TTC549 (cell line): Measurements from ENCODE around the gene EML6.
"Not testable (repeated sequence)": the region's sequence is repeated elsewhere in the genome, so short reads cannot be mapped to it uniquely, and the experiment has no call there.

ENCODE experiments used
- FAIRE-seq: peaks from 2 replicates; lab custom pipeline; 2012; peaks lifted over from hg19 to GRCh38; lab: Jason Lieb, UNC

EML6 gene

DNA sequence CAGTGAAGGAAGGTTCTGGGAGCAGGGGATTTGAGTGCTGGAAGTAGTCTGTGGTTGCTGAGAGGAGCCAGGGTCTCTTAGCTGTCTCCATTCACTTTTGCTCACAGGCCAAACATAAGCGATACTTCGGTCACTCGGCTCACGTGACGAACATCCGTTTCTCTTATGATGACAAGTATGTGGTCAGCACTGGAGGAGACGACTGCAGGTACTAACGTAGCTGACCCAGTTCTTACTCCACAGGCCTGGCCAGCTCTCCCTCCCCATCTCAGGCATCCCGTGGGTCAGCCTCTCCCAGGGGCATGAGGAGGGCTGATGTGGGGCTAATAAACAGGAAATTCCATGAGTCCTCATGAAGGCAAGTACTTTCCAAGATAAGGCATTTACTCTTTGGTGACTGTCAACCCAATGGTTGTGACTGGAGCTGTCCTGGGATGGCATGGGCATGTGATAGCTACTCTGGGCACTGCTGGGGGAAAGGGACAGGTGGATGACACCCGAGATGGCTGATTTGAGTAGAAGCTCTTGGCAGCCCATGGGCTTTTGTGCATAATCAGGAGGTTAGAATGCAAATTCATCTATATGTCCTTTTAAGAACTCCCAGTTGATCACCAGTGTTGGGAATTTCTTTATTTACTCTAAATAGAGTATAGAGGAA lies 245.2 kb downstream of the EML6 start:
- no peak for FAIRE-seq

- FAIRE-seq, result no peak
Measured at GRCh38 chr2:54969295-54969939, 246.0 kb downstream of the EML6 start.

GRCh38 chr2:54969940-54970338 lies 246.5 kb downstream of the EML6 start:
- FAIRE-seq, result no peak

DNA sequence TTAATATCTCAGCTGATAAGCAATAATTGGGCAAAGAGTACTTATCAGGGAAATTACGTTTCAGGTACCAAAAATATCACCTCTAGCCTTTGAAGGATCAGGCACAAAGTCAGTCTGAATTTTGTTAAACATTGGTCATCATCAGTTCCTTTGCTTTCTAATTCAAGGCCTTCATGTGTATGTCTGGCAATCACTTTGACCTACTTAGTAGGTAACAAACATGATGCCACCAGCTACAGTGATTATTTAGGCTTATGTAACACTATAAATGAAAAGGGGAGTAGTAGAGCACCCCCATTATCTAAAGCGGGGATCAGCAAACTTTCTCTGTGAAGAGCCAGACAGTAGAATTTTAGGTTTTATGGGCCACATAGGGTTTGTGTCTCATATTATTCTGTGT lies 251.7 kb downstream of the EML6 start:
- FAIRE-seq, result no peak

- no peak for FAIRE-seq
Measured at GRCh38 chr2:54975598-54976492, 252.4 kb downstream of the EML6 start.

DNA sequence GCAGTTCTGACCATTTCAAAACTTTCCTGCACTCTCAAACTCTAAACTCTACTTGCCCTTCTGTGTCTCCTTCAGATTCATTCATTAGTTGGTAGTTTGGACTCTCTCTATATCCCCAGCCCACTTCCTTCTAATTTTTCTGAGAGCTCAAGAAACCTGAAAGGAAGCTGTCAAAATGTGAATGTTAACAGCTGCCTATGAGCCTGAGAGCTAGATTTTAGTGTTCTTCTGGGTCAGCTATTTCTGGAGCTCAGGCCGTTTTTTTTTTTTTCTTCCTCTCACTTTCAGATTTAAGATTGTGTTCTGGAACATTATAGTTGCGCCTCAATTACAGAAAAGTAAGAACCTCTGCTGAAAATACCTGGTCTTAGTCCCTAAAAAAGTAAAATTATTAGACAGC lies 253.7 kb downstream of the EML6 start:
- FAIRE-seq, result no peak

DNA sequence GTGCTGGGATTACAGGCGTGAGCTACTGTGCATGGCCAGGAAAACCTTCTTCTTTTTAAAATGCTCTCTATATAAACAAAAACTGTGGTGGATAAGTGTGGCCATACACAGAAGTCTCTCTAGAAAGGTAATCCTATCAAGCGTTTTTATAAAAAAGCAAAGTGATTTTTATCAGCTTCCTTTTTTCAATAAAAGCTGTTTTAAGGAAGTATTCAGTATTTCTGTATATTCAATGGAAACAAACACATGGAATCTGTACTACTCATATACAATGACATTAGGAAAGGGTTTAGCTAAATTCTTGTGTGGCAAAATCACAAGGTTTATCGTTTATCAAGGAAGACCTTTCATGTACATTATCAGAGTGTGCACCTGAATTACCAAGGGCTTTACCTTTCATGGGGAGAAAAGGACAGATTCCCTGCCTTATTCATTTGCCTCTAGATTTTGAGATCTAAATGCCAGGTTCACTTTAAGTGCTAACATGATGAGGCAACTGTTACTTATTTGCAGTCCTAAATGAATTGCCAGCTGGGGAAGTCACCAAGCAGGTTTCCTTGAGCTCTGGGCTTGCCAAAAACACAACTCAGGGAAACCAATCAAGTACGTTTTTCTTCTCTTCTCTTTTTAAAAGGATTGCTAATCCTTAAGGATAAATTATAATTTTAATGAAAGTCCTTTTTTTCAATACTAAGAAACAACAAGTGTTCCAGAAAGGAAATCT lies 256.0 kb downstream of the EML6 start:
- FAIRE-seq, result no peak

DNA sequence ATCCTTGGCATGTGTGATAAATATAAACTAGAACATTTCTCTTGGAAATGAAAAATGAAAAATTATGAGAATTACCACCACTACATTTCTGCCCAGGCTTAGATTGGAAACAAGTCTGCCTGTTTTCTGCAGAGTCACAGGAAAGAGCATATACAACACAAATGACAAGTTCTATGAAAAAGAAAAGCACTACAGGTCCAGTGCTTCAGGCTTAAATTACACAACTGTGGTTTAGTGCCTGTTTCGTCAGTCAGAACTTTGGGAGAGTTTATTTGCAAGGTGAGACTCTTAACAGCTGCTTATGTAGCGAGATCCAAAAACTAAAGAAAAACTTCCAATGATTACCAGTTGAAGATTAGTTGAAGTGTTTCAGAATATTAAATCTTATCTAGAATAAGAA lies 257.9 kb downstream of the EML6 start:
- no peak for FAIRE-seq

DNA sequence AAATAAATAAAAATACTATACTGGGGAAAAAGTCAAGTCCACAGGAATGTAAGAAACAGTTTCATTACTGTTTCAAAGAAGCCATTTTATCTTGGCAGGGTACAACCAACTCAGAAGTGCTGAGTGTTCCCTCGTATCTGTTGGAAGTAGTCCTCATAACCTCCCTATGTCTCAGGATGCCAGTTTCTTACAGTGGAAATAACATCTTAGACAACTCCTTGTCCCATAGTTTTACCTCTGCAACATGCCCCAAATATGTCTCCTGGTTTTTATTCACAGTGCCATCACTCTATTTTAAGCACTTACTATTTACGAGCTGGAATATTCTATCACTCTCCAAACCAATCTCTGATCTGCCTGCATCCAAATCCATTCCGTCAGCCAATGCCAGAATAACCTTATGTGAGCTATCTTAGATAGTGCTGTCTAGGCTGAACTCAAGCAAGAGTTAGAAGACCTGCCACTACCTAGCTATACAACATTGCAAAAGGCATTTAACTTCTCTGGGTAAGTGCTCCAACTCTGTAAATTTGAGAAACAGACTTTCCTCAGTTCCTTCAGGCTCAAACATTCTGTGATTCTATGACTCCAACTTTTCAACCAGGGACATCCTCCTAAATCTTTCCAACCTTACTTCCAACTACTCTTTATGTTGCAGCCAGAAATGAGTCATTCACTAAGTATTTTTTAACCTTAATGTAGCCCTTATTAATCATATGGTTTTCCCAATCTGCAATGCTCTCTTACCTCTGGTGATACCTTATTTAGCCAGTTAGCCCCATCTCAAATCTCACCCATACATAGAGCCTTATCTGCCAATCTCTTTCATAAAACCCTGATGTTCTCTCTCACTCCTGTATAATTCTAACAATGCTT lies 260.1 kb downstream of the EML6 start:
- no peak for FAIRE-seq

- FAIRE-seq, result no peak
Measured at GRCh38 chr2:54984476-54984875, 261.0 kb downstream of the EML6 start.

DNA sequence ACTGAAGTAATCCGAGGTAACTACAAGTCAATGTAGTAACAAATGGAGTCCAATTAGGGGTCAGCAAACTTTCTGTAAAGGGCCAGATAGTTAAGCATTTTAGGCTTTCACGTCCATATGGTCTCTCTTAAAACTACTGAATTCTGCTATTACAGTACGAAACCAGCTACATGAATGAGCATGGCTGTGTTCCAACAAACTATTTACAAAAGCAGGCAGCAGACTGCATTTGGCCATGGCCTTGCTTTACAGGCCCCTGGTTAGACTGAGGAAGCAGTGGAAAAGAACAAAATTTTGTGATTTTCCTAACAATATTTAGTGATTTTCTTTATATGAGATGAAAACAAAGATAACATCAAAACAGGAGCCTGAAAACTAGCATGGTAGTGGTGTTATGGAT lies 262.8 kb downstream of the EML6 start:
- no peak for FAIRE-seq

GRCh38 chr2:54988612-54989011 lies 265.1 kb downstream of the EML6 start:
- no peak for FAIRE-seq

DNA sequence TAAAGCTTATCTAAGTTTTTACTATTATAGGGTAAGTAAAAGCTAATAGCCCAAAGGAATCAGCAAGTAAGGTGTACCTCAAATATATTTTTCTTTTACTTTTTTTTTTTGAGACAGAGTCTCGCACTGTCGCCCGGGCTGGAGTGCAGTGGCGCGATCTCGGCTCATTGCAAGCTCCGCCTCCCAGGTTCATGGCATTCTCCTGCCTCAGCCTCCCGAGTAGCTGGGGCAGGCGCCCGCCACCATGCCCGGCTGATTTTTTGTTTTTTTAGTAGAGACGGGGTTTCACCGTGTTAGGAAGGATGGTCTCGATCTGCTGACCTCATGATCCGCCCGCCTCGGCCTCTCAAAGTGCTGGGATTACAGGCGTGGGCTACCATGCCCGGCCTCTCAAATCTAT lies 267.2 kb downstream of the EML6 start:
- not testable (repeated sequence) for FAIRE-seq

DNA sequence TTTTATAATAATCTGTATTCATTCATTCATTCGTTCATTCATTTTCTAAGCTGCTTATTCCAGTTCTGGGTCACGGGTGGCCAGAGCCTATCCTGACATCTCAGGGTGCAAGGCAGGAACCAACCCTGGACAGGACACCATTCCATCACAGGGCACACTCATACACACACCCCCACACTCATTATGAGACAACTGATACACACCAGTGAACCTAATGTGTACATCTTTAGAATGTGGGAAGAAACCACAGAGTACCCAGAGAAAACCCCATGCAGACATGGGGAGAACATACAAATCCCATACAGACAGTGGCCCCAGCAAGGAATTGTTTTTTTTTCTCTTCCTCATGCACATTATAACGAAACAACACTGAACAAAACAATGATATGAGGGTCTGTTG lies 272.1 kb downstream of the EML6 start:
- no peak for FAIRE-seq

GRCh38 chr2:54997826-54998225 lies 274.4 kb downstream of the EML6 start:
- FAIRE-seq, result no peak

GRCh38 chr2:54999182-54999581 lies 275.7 kb downstream of the EML6 start:
- FAIRE-seq, result no peak

GRCh38 chr2:55000341-55000740 lies 276.9 kb downstream of the EML6 start:
- no peak for FAIRE-seq

- FAIRE-seq, result no peak
Measured at GRCh38 chr2:55001716-55002115, 278.3 kb downstream of the EML6 start.

DNA sequence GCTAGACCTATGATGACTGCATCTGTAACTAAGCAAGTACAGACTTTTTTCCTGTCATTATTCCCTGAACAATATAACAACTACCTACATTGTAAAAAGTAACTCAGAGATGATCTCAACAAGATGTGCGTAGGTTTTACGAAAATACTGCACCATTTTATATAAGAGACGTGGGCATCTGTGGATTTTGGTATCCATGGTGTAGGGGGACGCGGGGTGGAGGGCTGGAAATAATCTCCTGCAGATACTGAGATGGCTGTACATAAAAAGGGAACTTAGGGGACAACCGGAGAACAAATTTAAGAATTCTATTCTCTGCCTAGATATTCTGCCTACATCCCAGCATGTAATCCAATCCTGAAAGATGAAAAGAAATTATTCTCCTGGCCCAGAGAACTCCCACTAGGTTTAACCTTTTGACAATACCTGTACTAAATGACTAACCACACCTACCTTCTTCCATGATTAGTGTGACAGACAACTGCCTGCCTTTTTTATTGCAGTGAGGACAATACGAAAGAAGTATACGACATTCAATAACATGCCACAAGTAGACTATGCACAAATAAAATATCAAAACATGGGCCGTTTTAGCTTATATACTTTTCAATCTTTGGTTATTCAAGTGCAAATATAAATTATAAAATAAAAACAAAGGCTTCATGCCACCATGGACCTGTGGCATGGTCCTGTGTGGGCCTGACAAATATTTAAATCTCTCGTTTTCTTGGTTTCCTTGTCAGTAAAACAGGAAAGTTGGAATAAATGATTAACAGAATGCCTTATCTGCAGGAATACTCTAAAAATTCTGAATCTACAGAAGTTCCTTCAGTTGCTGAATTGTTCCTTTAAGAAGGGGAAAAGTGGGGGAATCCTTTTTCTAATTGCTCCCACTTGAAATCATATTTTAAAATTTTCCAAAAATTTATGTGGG lies 280.5 kb downstream of the EML6 start:
- no peak for FAIRE-seq

DNA sequence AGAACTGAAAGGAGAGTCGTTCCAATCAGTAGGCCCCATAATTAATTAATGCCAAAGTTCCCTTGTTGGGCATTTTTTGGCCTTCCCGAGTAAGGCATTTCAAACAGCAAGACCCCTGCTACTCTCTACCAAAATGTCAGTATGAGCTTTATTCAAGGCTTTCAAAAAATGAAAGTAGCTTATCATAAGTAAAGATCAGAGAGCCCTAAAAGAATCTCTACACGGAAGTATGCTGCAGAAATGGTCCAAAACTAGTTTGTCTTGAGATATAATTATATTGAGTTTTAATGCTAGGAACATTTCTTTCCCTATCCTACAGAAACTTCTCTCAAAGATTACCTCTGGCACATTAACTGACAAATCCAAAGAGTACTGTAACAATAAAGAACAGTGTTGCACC lies 282.8 kb downstream of the EML6 start:
- no peak for FAIRE-seq
